ENCODE data around the gene XKR3.

GRCh38 chr22:16804882-16805281 is 20.3 kb downstream of the XKR3 start:
- TF ChIP-seq EZH2 (IDR thresholded peaks at IDR 0.05; ENCODE audit: borderline replicate concordance, low read depth, low read length, poor library complexity, severe bottlenecking): no peak
- no peak for TF ChIP-seq CTCF (conservative IDR thresholded peaks at IDR 0.05; ENCODE audit: low read depth, low read length)
